ENCODE measurements around the gene RPL18A. TPM values are rescaled to one million over a fixed set of nuclear protein-coding genes. Genes with fewer than 3 reads are reported as not detected.
A peak's percentile ranks its signal among the peaks of the same experiment; 100 is the strongest.

The RPL18A gene
- total RNA-seq, 1 donor from 2014 or later, result 975 TPM

DNA sequence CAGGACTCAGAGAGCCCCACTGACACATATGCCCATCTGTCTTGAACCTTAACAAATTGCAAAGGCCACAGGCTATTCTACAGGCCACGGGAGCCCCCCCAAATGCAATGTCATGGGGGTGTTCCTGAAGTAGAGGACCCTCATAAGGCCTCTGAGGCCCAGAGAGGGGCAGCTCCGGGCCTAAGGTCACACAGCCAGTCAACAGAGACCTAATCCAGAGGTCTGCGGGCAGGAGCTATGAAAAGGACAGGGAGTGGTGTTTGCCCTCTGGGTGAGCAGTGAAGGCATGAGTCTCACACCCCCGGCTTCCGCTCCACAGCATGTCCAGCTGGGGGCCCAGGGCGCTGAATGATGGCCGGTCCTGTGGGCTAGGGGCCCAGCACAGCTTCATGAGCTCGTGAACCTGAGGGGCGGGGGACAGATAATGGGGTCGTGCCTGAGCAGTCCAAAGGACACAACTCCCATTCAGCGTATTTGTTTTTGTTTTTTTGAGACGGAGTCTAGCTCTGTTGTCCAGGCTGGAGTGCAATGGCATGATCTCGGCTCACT lies 33.1 kb upstream of the RPL18A start:
- TF ChIP-seq CTCF (IDR thresholded peaks at IDR 0.05) (no peak), EZH2 (IDR thresholded peaks at IDR 0.05) (no peak), EZH2phosphoT487 (IDR thresholded peaks at IDR 0.05) (no peak)
- DNase-seq (ENCODE audit: low spot score), result no peak
- Histone ChIP-seq H3F3A (ENCODE audit: low read depth) (peaks cover 20% of the 10 kb centered on the region), H3K27me3 (peaks cover 6% of the 10 kb centered on the region), H3K79me2 (ENCODE audit: low read depth) (no peaks in the 10 kb centered on the region), H3K9ac (no peak overlapping the region), H3K4me3 (no peak overlapping the region), H3K9me3 (ENCODE audit: low read depth) (no peaks in the 10 kb centered on the region), H3K4me2 (no peak overlapping the region), H3K27ac (no peak overlapping the region), H3K36me3 (no peaks in the 10 kb centered on the region), H3K4me1 (peaks cover 2% of the 10 kb centered on the region), H2AFZ (replicated peaks) (no peak overlapping the region), H4K20me1 (ENCODE audit: low read depth) (no peaks in the 10 kb centered on the region)
- H3K4me3 Mint-ChIP-seq, result no peak overlapping the region
- H3K36me3 Mint-ChIP-seq, result no peaks in the 10 kb centered on the region
- H3K27me3 Mint-ChIP-seq (ENCODE audit: insufficient read depth, low read depth), result peaks cover 2% of the 10 kb centered on the region
- peaks cover 9% of the 10 kb centered on the region for H3K4me1 Mint-ChIP-seq
- no peak overlapping the region for H3K27ac Mint-ChIP-seq
- no peaks in the 10 kb centered on the region for H3K9me3 Mint-ChIP-seq

DNA sequence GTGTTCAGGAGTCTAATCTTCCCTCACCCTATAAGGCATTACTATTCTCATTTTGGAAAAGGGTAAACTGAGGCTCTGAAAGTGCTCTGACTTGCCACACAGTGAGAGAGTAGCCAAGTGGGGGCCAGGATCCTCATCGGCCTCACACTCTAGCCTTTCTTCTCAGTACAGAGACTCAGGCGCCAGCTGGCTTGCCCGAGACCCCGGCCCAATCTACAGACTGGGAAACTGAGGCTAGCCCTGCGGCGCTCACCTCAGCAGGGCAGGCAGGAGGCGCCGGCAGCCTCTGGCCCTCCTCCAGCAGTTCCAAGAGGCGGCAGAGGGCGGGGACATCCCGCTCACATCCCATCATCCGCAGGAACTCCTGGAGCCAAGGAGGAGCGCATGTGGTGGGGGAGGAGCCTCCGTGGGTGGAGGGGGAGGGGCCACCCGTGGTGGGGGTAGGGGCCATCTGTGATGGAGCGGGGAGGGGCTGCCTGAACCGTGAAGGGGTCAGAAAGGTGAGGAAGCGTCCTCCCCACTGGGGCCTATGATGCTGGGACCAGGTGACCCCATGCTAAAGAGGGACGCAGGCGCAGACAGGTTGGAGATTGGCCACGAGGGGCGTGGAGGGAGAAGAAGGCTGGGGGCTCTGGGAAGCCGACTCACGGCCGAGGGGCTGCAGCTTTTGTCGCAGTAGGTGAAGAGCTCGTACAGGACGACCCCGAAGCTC lies 29.7 kb upstream of the RPL18A start:
- Mint-ChIP-seq H3K4me1 (peaks cover 19% of the 10 kb centered on the region), H3K36me3 (no peaks in the 10 kb centered on the region), H3K27ac (no peak overlapping the region), H3K4me3 (peak overlapping the region; percentile 86), H3K9me3 (no peaks in the 10 kb centered on the region), H3K27me3 (ENCODE audit: insufficient read depth, low read depth) (peaks cover 6% of the 10 kb centered on the region)
- Histone ChIP-seq H3F3A (ENCODE audit: low read depth) (peaks cover 35% of the 10 kb centered on the region), H3K27ac (peak overlapping the region; percentile 15), H3K9ac (no peak overlapping the region), H3K79me2 (ENCODE audit: low read depth) (no peaks in the 10 kb centered on the region), H3K9me3 (ENCODE audit: low read depth) (no peaks in the 10 kb centered on the region), H3K4me2 (peak overlapping the region; percentile 79), H3K4me3 (peak overlapping the region; percentile 49), H2AFZ (replicated peaks) (peak overlapping the region; percentile 46), H3K36me3 (no peaks in the 10 kb centered on the region), H3K27me3 (peaks cover 20% of the 10 kb centered on the region), H3K4me1 (peaks cover 10% of the 10 kb centered on the region), H4K20me1 (ENCODE audit: low read depth) (peaks cover 4% of the 10 kb centered on the region)
- DNase-seq (ENCODE audit: low spot score), result peak; percentile 89
- no peak for TF ChIP-seq EZH2 (IDR thresholded peaks at IDR 0.05)
- TF ChIP-seq CTCF (IDR thresholded peaks at IDR 0.05), result peak; percentile 13
- TF ChIP-seq EZH2phosphoT487 (IDR thresholded peaks at IDR 0.05), result no peak

DNA sequence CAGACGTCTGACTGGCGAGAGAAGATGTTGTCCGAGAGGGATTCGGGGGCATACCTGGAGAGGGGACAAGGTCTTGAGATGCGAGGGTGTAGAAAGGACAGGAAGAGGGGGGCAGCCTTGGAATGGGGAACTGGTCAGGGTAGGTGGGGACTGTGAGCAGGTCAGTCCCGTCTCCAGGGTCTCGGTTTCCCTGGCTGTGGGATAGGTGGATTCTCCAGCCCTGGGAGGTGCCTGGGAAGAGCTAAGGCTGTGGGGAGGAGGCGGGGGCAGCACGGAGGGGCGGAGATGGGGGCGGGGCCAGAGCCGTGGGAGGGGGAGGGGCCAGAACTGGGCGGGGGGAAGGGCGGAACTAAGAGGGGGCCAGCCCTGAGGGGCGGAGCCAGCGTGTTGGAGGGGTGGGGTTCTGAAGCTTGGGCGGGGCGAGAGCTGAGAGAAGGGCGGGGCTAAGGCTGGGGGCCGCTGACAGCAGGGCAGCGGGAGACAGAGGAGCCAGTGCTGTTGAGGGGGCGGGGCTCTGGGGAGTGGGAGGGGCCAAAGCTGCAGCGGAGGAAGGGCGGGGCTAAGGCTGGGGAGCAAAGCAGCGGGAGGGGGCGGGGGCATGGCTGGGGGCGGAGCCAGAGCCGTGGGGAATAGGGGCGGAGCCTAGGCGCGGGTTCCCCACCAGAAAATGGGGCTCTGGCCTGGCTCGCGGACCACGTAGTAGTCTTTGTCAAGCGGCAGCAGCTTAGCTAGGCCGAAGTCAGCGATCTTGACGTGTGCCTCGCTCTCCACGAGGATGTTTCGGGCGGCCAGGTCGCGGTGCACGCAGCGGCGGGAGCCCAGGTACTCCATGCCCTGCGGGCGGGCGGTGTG lies 28.9 kb upstream of the RPL18A start:
- Histone ChIP-seq H3K27ac (peak overlapping the region; percentile 15), H4K20me1 (ENCODE audit: low read depth) (peaks cover 4% of the 10 kb centered on the region), H3K4me2 (peak overlapping the region; percentile 79), H3K9ac (no peak overlapping the region), H2AFZ (replicated peaks) (peak overlapping the region; percentile 64), H3K4me3 (peak overlapping the region; percentile 54), H3K79me2 (ENCODE audit: low read depth) (no peaks in the 10 kb centered on the region), H3K36me3 (no peaks in the 10 kb centered on the region), H3K4me1 (peaks cover 13% of the 10 kb centered on the region), H3K9me3 (ENCODE audit: low read depth) (no peaks in the 10 kb centered on the region), H3K27me3 (peaks cover 20% of the 10 kb centered on the region), H3F3A (ENCODE audit: low read depth) (peaks cover 38% of the 10 kb centered on the region)
- no peaks in the 10 kb centered on the region for H3K36me3 Mint-ChIP-seq
- H3K9me3 Mint-ChIP-seq, result no peaks in the 10 kb centered on the region
- H3K4me3 Mint-ChIP-seq, result peak overlapping the region; percentile 86
- TF ChIP-seq EZH2 (IDR thresholded peaks at IDR 0.05) (no peak), CTCF (IDR thresholded peaks at IDR 0.05) (peak; percentile 0), EZH2phosphoT487 (IDR thresholded peaks at IDR 0.05) (no peak)
- H3K27me3 Mint-ChIP-seq (ENCODE audit: insufficient read depth, low read depth), result peaks cover 6% of the 10 kb centered on the region
- DNase-seq (ENCODE audit: low spot score), result peak; percentile 96
- no peak overlapping the region for H3K27ac Mint-ChIP-seq
- peaks cover 26% of the 10 kb centered on the region for H3K4me1 Mint-ChIP-seq

Measured in neural progenitor cell (in vitro differentiated cells).